ENCODE data around the gene MPDZ.

MPDZ gene

GRCh38 chr9:13215791-13216554 lies 63.5 kb downstream of the MPDZ start:
- TF ChIP-seq CTCF (IDR thresholded peaks at IDR 0.05; ENCODE audit: low read depth, low read length) = no peak
- no peak for TF ChIP-seq EZH2phosphoT487 (IDR thresholded peaks at IDR 0.05; ENCODE audit: low read depth)
- Histone ChIP-seq H3K27me3 (ENCODE audit: low read depth, low read length) (0 out of 2 replicates have a peak, but pooled peaks cover 4% of the 10 kb centered on the region), H3K27ac (ENCODE audit: low read length) (no peak overlapping the region), H3K9me3 (ENCODE audit: insufficient read depth, low read length) (no peaks in the 10 kb centered on the region), H3K4me1 (ENCODE audit: low read length) (no peaks in the 10 kb centered on the region), H3K36me3 (replicated peaks; ENCODE audit: low read depth, low read length) (no peaks in the 10 kb centered on the region), H3K79me2 (ENCODE audit: low read length) (no peaks in the 10 kb centered on the region), H3K9ac (ENCODE audit: low read length) (no peak overlapping the region), H4K20me1 (ENCODE audit: insufficient read depth, low read length) (no peaks in the 10 kb centered on the region), H2AFZ (ENCODE audit: low read depth, low read length) (no peak overlapping the region), H3K4me3 (ENCODE audit: low read length) (no peak overlapping the region), H3K4me2 (ENCODE audit: low read length) (no peak overlapping the region)

- Histone ChIP-seq H4K20me1 (ENCODE audit: insufficient read depth, low read length) (no peaks in the 10 kb centered on the region), H3K9ac (ENCODE audit: low read length) (no peak overlapping the region), H3K4me2 (ENCODE audit: low read length) (no peak overlapping the region), H3K79me2 (ENCODE audit: low read length) (no peaks in the 10 kb centered on the region), H3K27me3 (ENCODE audit: low read depth, low read length) (0 out of 2 replicates have a peak, but pooled peaks cover under 1% of the 10 kb centered on the region), H3K27ac (ENCODE audit: low read length) (no peak overlapping the region), H3K4me1 (ENCODE audit: low read length) (no peaks in the 10 kb centered on the region), H2AFZ (ENCODE audit: low read depth, low read length) (no peak overlapping the region), H3K36me3 (replicated peaks; ENCODE audit: low read depth, low read length) (no peaks in the 10 kb centered on the region), H3K4me3 (ENCODE audit: low read length) (no peak overlapping the region), H3K9me3 (ENCODE audit: insufficient read depth, low read length) (no peaks in the 10 kb centered on the region)
- TF ChIP-seq CTCF (IDR thresholded peaks at IDR 0.05; ENCODE audit: low read depth, low read length) (no peak), EZH2phosphoT487 (IDR thresholded peaks at IDR 0.05; ENCODE audit: low read depth) (no peak)
These were observed 65.5 kb downstream of the MPDZ start for GRCh38 chr9:13213998-13214397.

GRCh38 chr9:13213337-13213736 lies 66.2 kb downstream of the MPDZ start:
- Histone ChIP-seq H3K36me3 (replicated peaks; ENCODE audit: low read depth, low read length) (no peaks in the 10 kb centered on the region), H3K4me3 (ENCODE audit: low read length) (no peak overlapping the region)

GRCh38 chr9:13210306-13210705 lies 69.2 kb downstream of the MPDZ start:
- Histone ChIP-seq H3K4me2 (ENCODE audit: low read length) (no peak overlapping the region), H3K36me3 (replicated peaks; ENCODE audit: low read depth, low read length) (no peaks in the 10 kb centered on the region), H3K9ac (ENCODE audit: low read length) (no peak overlapping the region), H2AFZ (ENCODE audit: low read depth, low read length) (no peak overlapping the region), H3K4me1 (ENCODE audit: low read length) (no peaks in the 10 kb centered on the region), H3K4me3 (ENCODE audit: low read length) (no peak overlapping the region), H3K27me3 (ENCODE audit: low read depth, low read length) (no peaks in the 10 kb centered on the region), H3K79me2 (ENCODE audit: low read length) (no peaks in the 10 kb centered on the region), H3K9me3 (ENCODE audit: insufficient read depth, low read length) (no peaks in the 10 kb centered on the region), H4K20me1 (ENCODE audit: insufficient read depth, low read length) (no peaks in the 10 kb centered on the region), H3K27ac (ENCODE audit: low read length) (no peak overlapping the region)
- TF ChIP-seq EZH2phosphoT487 (IDR thresholded peaks at IDR 0.05; ENCODE audit: low read depth) (no peak), CTCF (IDR thresholded peaks at IDR 0.05; ENCODE audit: low read depth, low read length) (no peak)

More at GRCh38 chr9:13213337-13213736, 66.2 kb downstream of the MPDZ start:
- Histone ChIP-seq H3K79me2 (ENCODE audit: low read length) (no peaks in the 10 kb centered on the region), H3K27ac (ENCODE audit: low read length) (no peak overlapping the region), H3K9ac (ENCODE audit: low read length) (no peak overlapping the region), H3K9me3 (ENCODE audit: insufficient read depth, low read length) (no peaks in the 10 kb centered on the region), H3K4me2 (ENCODE audit: low read length) (no peak overlapping the region), H4K20me1 (ENCODE audit: insufficient read depth, low read length) (no peaks in the 10 kb centered on the region), H3K4me1 (ENCODE audit: low read length) (no peaks in the 10 kb centered on the region), H2AFZ (ENCODE audit: low read depth, low read length) (no peak overlapping the region), H3K27me3 (ENCODE audit: low read depth, low read length) (no peaks in the 10 kb centered on the region)
- peak; percentile 47 for TF ChIP-seq CTCF (IDR thresholded peaks at IDR 0.05; ENCODE audit: low read depth, low read length)
- no peak for TF ChIP-seq EZH2phosphoT487 (IDR thresholded peaks at IDR 0.05; ENCODE audit: low read depth)

Data from OCI-LY3 (cell line).